Small intestine (tissue), 7 donors: ENCODE measurements around the gene ADGRL2. TPM values are rescaled to one million over a fixed set of nuclear protein-coding genes. Genes with fewer than 3 reads are reported as not detected.
"Not testable (repeated sequence)": the region's sequence is repeated elsewhere in the genome, so short reads cannot be mapped to it uniquely, and the experiment has no call there.

Experiments used
- DNase-seq, 2 donors: peaks; one replicate each; pipeline versions ENCODE4 v3.0.0 to v3.0.0-alpha.2; 2013
- FAIRE-seq: peaks from 2 replicates; lab custom pipeline; 2012; peaks lifted over from hg19 to GRCh38; lab: Jason Lieb, UNC
- H3K27ac ChIP-seq, 3 donors: one replicate each; pipeline ENCODE4 v1.5.1; 2013; ENCODE audit warnings: low read length in 2 of 3, mild to moderate bottlenecking in 2 of 3, control low read depth in 1 of 3, inconsistent platforms in 1 of 3, low read depth in 1 of 3, moderate library complexity in 1 of 3
- H3K27me3 ChIP-seq, 3 donors: one replicate each; pipeline ENCODE4 v1.6.1; 2013; ENCODE audit warnings: low read length in 3 of 3, inconsistent platforms in 1 of 3; ENCODE audit not compliant: control insufficient read depth in 3 of 3, insufficient read depth in 3 of 3
- H3K36me3 ChIP-seq, 3 donors: one replicate each; pipeline ENCODE4 v1.6.1; 2013; ENCODE audit warnings: low read length in 3 of 3, inconsistent platforms in 1 of 3, low read depth in 1 of 3, mild to moderate bottlenecking in 1 of 3, moderate library complexity in 1 of 3; ENCODE audit not compliant: control insufficient read depth in 3 of 3, insufficient read depth in 2 of 3
- H3K4me1 ChIP-seq, 3 donors: one replicate each; pipeline ENCODE4 v1.6.1; 2013; ENCODE audit warnings: low read length in 2 of 3, inconsistent platforms in 1 of 3, low read depth in 1 of 3, mild to moderate bottlenecking in 1 of 3, moderate library complexity in 1 of 3; ENCODE audit not compliant: control insufficient read depth in 3 of 3, insufficient read depth in 2 of 3
- H3K4me3 ChIP-seq, 3 donors: one replicate each; pipeline ENCODE4 v1.5.1; 2013; ENCODE audit warnings: low read length in 3 of 3, control low read depth in 1 of 3, inconsistent platforms in 1 of 3, low read depth in 1 of 3, mild to moderate bottlenecking in 1 of 3, moderate library complexity in 1 of 3
- H3K9me3 ChIP-seq, 2 donors: one replicate each; pipeline ENCODE4 v1.6.1; 2013; ENCODE audit warnings: low read depth in 1 of 2, low read length in 1 of 2; ENCODE audit not compliant: control insufficient read depth in 2 of 2, insufficient read depth in 1 of 2
- WGBS, 3 donors: extraction: QIAGEN DNeasy Blood & Tissue Kit; methylation state at CpG; one replicate each; pipeline ENCODE4 v1.1.7; 2013; 5-methylcytosine and 5-hydroxymethylcytosine counted together
- polyA plus RNA-seq, 4 donors: library from polyadenylated mRNA; stranded (reverse) in 3 of 4; unstranded in 1 of 4; fragments of 200-250 nt in 3 of 4; fragments of 120-200 nt in 1 of 4; gene quantifications; one replicate each; pipeline versions ENCODE4 v1.2.1 to v1.2.3, GENCODE V29; 2013
- donor health status: healthy with polysubstance abuse.
- donor health status: control.
- donor health status: control.
- donor health status: Bipolar disorder and iron deficiency.
- donor health status: healthy.

The ADGRL2 gene
- polyA plus RNA-seq, 4 donors: 0.67 to 74.9 (median 8.0) TPM

GRCh38 chr1:81885291-81885690 is 84.6 kb downstream of the ADGRL2 start:
- FAIRE-seq: no peak
- H3K36me3 ChIP-seq: peaks cover 0 to 4% (median 0%) of the 10 kb centered on the region in 3 donors
- 73 to 90% (median 85%) methylated on average over 4 of the region's 4 CpGs for WGBS, 3 donors

DNA sequence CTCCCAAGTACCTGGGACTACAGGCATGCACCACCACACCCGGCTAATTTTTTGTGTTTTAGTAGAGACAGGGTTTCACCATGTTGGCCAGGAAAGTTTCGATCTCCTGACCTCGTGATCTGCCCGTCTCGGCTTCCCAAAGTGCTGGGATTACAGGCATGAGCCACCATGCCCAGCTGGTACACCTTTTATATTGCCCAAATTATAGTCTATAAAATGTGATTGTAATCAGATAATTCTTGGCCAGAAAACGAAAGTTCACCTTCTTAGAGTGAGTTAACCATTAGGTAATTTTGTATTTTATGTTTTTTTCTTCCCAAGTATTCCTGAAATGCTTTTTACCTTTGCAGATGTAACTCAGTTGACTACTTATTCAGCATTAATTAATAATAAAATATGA is 85.6 kb downstream of the ADGRL2 start:
- not testable (repeated sequence) for FAIRE-seq, H3K27ac ChIP-seq, H3K27me3 ChIP-seq, H3K9me3 ChIP-seq, H3K36me3 ChIP-seq, H3K4me3 ChIP-seq, H3K4me1 ChIP-seq
- peak in 1 of 2 donors; percentile 36 for DNase-seq
- WGBS, 3 donors: 18 to 60% (median 33%) methylated on average over 6 of the region's 6 CpGs

More at GRCh38 chr1:81885291-81885690, 84.6 kb downstream of the ADGRL2 start:
- no peak overlapping the region for H3K27ac ChIP-seq
- H3K27me3 ChIP-seq: no peaks in the 10 kb centered on the region
- H3K9me3 ChIP-seq: no peaks in the 10 kb centered on the region
- no peak overlapping the region for H3K4me3 ChIP-seq
- DNase-seq: no peak
- H3K4me1 ChIP-seq: no peaks in the 10 kb centered on the region

DNA sequence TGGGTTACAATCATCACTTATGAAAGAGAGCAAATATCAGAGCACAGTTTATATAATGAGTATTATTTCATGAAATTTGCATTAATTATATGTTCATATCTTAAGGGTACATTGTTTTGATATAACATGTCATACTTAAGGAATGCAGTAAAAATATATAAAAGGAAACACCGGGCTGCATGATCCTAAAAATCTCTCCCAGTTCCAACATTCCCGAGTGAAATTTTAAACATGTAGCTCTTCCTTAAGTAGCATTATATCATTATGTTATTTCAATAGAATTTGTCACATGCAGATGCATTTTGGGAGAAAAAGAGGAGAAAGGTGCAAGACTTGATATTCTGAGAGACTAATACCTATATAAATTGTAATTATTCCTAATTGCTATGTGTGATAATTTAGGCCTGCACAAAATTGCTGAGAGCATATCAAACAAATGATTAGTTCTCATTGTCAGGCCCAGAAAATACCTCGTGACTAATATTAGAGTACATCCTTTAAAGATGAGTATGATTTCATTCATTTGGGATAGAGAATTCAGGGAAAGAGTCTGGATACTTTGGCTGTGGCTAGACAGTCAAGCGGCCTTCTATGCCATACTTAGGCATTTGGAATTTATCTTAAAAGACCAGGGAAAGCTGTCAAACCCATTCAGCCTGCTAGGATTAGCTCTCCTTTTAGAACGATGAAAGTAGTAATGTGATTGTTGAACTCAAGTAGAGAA is 86.8 kb downstream of the ADGRL2 start:
- FAIRE-seq (no peak), DNase-seq (no peak)
- peaks cover 0 to 4% (median 0%) of the 10 kb centered on the region in 3 donors for H3K36me3 ChIP-seq
- no peaks in the 10 kb centered on the region for H3K9me3 ChIP-seq
- H3K27ac ChIP-seq: no peak overlapping the region
- no peaks in the 10 kb centered on the region for H3K27me3 ChIP-seq
- H3K4me3 ChIP-seq: no peak overlapping the region
- no peaks in the 10 kb centered on the region for H3K4me1 ChIP-seq
- WGBS, 3 donors: 62 to 74% (median 66%) methylated on average over 5 of the region's 5 CpGs

DNA sequence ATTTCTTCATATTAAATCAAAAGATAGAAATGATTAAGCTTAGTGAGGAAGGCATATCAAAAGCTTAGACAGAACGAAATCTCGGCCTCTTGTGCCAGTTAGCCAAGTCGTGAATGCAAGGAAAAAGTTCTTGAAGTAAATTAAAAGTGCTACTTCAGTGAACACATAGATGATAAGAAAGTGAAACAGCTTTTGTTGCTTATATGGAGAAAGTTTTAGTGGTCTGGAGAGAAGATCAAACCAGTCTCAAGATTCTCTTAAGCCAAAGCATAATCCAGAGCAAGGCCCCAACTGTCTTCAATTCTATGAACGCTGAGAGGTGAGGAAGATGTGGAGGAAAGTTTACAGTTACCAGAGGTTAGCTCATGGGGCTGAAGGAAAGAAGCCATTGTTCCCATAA is 88.4 kb downstream of the ADGRL2 start:
- no peak for FAIRE-seq
- H3K27me3 ChIP-seq: no peaks in the 10 kb centered on the region

GRCh38 chr1:81894867-81895266 is 94.1 kb downstream of the ADGRL2 start:
- H3K27me3 ChIP-seq: no peaks in the 10 kb centered on the region
- no peak overlapping the region for H3K27ac ChIP-seq
- FAIRE-seq (no peak), DNase-seq (peak in 1 of 2 donors; percentile 17)
- 80 to 88% (median 85%) methylated on average over 2 of the region's 2 CpGs for WGBS, 3 donors
- H3K4me3 ChIP-seq: no peak overlapping the region
- H3K4me1 ChIP-seq: no peaks in the 10 kb centered on the region
- no peaks in the 10 kb centered on the region for H3K9me3 ChIP-seq
- H3K36me3 ChIP-seq: no peaks in the 10 kb centered on the region

More for the DNA sequence above, 88.4 kb downstream of the ADGRL2 start:
- no peaks in the 10 kb centered on the region for H3K4me1 ChIP-seq
- H3K36me3 ChIP-seq: peaks cover 0 to under 1% (median 0%) of the 10 kb centered on the region in 3 donors
- WGBS, 3 donors: 79 to 86% (median 84%) methylated on average over 4 of the region's 4 CpGs
- H3K27ac ChIP-seq: no peak overlapping the region
- no peak for DNase-seq
- H3K4me3 ChIP-seq: no peak overlapping the region
- no peaks in the 10 kb centered on the region for H3K9me3 ChIP-seq

GRCh38 chr1:81899214-81899821 is 98.6 kb downstream of the ADGRL2 start:
- Histone ChIP-seq H3K36me3 (no peaks in the 10 kb centered on the region), H3K9me3 (no peaks in the 10 kb centered on the region), H3K27me3 (no peaks in the 10 kb centered on the region), H3K4me3 (no peak overlapping the region), H3K27ac (no peak overlapping the region), H3K4me1 (no peaks in the 10 kb centered on the region)
- DNase-seq: no peak
- no peak for FAIRE-seq
- 85 to 94% (median 89%) methylated on average over 5 of the region's 5 CpGs for WGBS, 3 donors

GRCh38 chr1:81907575-81907974 is 106.8 kb downstream of the ADGRL2 start:
- Histone ChIP-seq H3K27me3 (no peaks in the 10 kb centered on the region), H3K9me3 (no peaks in the 10 kb centered on the region), H3K4me1 (no peaks in the 10 kb centered on the region), H3K4me3 (no peak overlapping the region), H3K27ac (peak overlapping the region in 1 of 3 donors; percentile 27), H3K36me3 (peaks cover 0 to 2% (median 0%) of the 10 kb centered on the region in 3 donors)
- DNase-seq (peak; percentile 19 to 74), FAIRE-seq (no peak)
- WGBS, 3 donors: 61 to 78% (median 69%) methylated on average over 2 of the region's 2 CpGs

DNA sequence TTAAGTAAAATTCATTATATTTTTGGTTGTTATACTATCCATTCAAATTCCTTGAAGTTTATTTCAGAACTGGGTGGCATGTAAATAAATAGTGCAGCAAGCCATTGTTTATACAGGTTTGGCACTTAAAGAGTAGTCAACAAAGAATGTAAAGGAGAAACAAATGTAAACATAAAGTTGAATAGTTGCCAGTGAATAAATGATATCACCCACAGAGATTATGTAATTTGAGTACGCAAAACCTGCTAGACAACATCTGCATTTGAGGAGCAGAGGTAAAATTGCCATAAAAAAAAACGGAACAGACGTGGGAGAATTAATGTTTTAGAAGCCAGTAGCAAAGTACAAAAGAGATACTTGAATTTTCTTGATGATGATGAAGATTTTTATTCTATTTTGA is 111.6 kb downstream of the ADGRL2 start:
- Histone ChIP-seq H3K4me3 (no peak overlapping the region), H3K9me3 (no peaks in the 10 kb centered on the region), H3K4me1 (no peaks in the 10 kb centered on the region), H3K36me3 (peaks cover 0 to 3% (median 0%) of the 10 kb centered on the region in 3 donors), H3K27ac (no peak overlapping the region), H3K27me3 (no peaks in the 10 kb centered on the region)
- FAIRE-seq (no peak), DNase-seq (peak in 1 of 2 donors; percentile 1)
- WGBS, 3 donors: 8 to 66% (median 30%) methylated on average over 3 of the region's 3 CpGs
